ENCODE measurements around the gene MDM1.

Gene MDM1

DNA sequence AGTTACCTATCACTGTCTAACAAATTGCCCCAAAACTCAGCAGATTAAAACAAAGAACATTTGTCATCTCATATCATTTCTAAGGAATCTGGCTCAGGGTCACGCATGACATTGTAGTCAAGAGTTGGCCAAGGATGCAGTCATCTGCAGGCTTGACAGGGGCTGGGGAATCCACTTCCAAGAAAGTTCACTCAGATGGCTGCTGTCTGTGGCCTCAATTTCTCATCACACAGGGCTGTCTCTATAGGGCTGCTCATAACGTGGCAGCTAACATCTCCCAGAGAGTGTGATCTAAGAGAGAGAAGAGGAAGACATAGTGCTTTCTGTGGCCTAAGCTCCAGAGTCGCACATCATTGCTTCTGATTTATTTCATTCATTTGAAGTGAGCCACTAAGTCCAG is 61.8 kb downstream of the MDM1 start:
- DNase-seq = no peak

DNA sequence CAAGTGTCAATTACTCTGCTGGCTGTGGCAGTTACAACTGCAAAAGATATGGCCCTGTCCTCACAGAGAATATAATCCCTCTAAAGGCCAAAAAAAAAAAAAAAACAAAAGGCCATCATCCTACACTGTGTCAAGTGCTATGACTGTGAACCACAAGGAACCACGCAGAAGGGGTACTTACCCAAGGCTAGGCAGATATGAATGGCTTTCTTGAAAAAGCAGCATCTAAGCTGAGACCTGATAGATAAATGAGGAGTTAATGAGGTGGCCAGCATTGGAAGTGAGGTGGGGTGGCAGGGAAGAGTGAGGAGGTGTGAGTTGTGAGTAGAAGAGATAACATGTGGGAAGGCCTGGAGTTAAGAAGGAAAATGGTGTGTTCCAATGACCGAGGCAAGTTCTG is 62.4 kb downstream of the MDM1 start:
- DNase-seq = no peak

DNA sequence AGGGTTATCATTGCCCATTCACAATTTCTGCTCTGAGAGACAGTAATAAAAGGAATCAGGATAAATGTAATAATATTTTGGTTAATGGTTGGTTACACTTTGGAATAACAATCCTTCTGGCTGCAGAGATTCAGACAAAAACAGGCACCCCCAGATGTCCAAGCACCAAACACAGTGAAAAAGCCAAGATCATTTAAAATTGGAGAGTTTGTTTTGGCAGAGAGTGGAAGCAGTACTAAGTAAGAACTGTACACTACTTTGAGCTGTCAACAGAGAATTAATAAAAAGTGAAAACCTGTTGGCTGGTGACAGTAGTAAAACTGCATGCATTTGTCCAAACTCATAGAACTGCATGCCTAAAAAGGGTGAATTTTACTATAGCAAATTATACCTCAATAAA is 63.2 kb downstream of the MDM1 start:
- DNase-seq = no peak

DNA sequence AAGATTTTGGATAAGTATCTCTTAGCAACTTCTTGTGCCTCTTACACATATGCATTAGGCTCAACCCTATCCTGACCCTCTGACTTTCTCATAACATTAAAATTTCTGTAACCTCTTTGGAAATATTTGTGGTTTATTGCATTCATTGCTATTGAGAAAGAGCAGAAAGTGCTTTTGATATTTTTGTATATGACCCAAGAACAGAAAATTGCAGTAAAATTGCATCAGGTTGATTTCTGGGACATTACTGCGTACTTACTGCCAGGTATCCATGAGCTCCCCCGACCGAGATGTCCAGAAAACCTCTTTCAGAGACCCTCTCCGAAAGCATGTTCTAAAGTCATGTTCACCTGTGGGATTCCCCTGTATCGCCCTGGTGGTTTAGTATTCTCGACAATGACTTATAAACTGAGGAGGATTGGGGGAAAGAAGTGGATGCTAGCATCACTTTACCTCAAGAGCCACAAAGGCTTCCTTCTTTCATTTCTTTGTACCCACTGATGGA is 64.2 kb downstream of the MDM1 start:
- DNase-seq = no peak

DNA sequence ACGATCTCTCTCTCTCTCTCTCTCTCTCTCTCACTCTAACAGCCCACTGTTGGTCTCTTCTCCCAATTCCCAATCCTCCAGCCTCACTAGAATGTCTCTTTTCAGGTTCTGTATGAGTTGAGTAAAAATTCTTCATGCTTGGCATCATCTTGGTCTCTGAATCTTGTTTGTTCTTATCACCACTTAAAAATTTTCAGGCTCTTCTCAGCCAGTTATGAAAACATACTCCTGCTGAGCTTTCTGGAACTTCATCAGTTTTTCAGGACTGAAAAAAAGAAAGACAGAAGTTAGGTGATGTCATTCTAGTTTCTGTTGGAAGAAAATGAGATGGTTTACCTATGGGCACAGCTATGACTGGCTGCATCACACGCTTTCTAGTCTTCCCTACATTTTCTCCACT is 67.3 kb downstream of the MDM1 start:
- DNase-seq = no peak

DNA sequence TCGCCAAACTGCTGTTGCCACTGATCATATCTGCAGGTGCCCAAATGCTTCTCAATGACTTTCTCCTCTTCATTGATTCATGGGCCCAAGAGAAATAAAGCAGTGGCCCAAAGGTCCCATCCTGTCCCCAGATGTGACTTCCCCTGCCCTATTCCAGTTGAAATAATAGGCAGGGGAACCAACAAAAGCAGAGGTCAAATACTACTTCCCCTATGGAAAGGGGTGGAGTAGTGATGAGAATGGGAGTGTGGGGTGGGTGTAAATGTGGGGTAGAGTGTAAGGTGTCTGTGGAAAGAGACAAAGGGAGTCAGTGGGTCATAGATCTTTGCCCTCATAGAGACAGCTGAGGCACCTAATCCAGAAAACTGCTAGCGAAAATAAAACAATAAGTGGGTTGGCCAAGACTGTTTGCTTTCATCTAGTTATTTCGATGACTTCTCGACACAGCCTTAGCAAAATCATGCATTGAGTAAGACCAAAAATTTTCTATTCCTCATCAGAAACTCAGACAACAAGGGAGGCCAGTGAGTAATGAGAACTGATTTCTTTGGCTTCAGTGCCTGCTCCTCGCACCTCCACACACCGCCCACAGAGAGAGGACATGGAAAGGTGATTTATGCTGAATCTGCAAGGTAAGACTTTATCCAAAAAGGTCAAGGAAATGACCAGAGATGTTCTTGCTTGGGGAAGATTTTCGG is 67.9 kb downstream of the MDM1 start:
- no peak for DNase-seq

DNA sequence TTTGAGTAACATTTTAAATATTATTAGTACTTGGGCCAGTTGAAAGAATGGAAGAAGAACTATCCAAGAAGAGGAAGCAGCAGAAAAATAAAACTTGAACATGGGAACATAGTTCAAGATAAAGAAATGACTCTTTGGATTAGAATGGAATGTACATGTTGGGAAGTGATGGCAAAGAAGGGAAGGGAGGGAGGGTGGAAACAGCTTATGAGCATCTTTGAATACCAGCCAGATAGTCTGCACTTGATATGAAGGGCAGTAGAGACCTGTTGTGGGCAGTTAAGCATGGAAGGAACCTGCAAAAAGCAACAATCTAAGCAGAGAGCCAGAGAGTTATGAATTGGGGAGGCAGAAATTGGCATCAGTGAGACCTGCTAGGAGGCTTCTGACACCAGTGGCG is 68.8 kb downstream of the MDM1 start:
- DNase-seq = no peak

DNA sequence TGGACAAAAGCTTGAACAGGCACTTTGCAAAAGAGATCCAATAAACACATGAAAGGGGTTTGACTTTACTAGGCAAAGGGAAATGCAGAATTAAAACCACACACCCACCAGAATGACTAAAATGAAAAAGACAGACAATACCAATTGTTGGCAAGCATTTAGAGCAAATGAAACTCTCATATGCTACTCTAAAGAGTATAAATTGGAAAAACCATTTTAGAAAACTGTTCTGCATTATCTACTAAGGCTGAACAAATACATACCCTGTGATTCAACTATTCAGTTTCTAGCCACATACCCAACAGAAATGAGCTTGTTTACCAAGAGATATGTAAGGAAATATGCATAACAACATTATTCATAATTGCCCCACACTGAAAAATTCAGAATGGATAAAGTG is 70.3 kb downstream of the MDM1 start:
- no peak for DNase-seq

DNA sequence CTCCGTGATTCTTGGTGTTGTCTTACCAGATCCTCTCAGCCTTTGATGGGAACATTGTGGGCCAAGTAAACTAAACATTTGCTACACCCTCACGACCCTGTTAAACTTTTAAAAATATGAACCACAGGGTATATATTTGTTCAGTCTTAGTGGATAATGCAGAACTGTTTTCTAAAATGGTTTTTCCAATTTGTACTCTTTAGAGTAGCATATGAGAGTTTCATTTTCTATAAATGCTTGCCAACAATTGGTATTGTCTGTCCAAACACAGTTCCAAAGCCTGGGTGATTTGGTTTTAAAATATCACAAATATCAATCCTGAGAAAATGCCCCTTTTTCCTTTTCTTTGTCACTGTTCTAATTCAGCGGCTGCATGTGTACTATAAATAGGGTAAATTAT is 72.0 kb downstream of the MDM1 start:
- no peak for DNase-seq

DNA sequence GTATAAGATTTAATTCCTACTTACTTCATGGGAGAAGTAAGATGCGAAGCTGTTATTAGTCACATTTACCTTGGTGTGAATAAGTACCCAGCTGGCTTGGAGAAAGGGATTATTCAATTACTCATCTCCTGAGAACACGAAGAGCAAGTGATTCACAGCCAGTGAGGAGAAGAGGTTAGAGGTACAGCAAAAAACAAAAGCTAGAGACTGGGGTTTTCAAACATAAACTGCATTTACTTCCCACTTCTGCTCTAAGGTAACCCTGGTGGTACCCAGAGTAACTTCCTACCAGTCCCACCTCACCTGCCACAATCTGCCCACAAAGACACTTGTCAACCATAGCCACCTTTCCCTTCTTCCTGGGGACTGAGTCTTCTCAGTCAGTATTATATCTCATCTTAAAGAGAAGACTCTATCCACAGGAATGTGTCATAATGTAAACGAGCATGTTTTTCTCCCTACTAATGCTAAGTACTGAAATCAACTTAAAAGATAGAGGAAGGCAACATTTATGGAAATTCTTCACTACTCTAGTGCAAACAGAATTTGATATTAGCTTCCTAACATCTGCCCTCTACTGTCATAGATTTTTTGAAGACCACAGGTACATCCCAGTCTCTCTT is 72.7 kb downstream of the MDM1 start:
- DNase-seq = no peak

DNA sequence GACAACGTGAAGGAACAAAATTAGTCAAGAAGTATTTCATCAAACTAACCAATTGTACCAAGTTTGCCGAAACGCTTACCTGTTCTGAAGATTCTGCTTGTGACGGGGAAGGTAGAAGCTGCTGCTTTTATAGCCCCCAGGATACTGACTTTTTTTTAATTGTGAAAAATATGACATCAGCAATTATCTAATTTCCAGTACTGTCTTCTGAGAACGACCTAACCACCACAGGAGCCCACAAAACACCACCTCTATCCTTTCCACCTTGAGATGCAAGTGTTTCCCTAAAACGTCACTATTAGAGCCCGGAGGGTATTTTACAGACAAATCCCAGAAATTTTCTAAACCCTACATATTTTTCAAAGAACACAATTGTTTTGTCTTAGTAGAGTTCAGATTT is 78.7 kb downstream of the MDM1 start, which contains the start of gene IL22:
Gene IL22 (minus strand): TSS at position 101 of the 400 bp plus-strand sequence. CDS start 156 bp downstream, outside the sequence.
- no peak for DNase-seq

DNA sequence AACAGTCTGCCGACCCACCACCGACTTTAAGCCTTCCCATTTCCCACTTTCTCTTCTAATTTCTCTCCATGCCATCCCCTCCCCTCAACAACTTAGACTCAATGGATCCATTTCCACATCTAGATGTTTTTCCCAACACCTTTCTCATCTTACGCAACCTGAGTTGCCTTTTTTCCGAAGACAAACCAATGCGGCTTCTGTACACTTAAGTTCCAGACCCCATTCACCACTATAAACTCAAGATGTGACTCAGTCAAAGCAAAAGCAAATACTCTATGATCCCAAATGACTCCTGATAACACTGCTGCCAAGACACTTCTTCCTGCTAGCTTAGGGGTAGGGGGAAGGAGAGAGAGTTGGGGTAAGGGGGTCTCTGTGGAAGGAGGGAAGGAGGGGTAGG is 80.1 kb downstream of the MDM1 start:
- DNase-seq = no peak

DNA sequence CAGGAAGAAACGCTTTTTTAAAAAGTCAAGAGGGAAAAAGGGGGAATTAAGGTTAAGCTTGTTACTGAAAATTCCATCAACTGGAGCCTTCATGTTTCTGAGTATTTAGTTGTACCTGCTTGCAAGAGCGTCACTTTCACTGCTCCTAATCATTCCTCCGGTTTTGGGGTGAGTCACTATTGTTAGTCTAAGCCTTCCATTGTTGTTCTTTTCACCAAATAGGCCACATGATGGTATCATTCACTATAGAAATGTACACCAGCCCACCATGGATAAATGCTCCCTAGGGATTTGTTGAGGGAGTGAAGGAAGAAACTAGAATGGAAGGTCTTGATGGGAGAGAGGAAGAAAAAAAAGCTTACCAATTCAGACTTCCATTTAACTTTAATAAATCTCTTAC is 81.7 kb downstream of the MDM1 start:
- DNase-seq = no peak

DNA sequence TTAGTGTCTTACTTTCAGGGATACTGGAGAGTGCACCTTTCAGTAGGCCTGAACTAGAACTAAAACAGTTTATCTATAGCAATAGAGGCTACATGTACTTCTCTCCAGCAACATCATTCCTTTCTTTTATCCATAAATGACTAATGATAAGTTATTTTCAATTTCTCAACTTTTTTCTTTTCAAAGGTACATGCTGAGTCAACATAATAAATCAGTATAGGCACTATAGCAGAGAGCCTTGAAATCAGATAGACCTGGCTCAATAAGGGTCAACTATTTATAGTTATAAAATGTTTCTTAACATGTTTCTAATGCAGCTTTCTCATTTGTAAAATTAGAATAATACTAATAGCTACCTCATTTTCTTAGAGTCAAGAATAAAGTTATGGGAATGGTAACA is 84.4 kb downstream of the MDM1 start:
- DNase-seq = no peak

DNA sequence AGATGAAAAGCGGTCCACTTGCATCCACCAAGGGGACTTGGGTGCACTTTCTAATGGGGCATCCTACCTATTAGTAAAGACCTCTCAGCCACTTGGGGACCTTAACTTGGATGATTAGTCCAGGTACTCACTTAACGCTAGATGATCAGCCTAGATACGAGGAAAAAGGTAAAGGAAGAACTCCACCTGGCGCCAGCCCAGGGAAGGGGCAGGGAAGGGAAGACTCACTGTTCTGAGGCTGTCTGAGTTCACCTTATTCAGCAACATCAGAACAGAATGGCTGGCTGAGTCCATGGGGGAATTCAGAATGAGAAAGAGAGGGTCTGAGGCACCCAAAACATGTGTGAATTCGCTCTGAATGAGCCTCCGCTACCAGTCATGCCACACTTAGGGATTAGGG is 85.8 kb downstream of the MDM1 start:
- no peak for DNase-seq

DNA sequence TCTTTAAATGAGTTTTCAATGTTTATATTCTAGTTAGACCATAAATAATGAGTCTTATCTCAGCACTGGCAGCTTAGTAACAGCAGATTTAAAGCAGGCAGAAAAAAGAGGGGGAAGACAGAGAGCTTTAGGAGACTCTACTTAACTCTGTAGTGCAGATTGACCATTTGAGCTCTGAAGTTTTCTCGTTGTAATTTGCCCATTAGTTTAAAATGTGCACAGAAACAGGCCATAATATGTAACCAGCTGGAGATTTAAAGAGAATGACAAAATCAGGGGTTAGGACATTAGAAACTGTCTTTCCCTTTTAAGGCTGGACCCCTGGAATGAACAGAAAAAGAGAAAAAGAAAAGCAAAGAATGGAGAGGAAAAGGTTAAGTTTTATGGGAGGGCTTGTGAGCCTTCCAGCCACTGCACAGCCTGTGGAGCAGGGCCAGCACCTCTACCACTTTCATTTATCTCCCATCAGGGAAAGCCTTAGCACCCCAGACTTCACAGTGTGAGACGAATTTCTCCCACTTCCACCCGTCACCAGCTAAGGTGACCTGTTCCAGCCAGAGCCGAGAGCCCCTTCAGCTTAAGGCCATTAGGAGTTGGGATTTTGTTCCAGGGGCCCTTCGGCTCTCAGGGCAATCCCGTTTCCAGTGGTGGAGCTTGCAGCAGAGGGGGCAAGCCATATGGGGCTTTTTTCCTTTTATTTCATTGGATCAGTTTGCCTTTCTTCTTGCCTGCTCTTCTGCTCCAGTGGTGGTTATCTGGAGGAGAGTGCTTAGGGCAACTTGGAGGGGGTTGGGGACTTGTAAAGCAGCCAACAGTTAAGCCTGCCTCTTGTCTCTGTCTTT is 86.8 kb downstream of the MDM1 start:
- DNase-seq = no peak

Measured in activated T-cell treated with anti-CD3 and anti-CD28 coated beads for 4 hours (primary cell).